GM18519 (cell line): ENCODE measurements around the gene PARP16.

ENCODE experiments used
- ATAC-seq: cut with Tn5 transposase; IDR thresholded peaks from one replicate; pipeline ENCODE4 v1.9.1; 2021; ENCODE audit warnings: mild to moderate bottlenecking, moderate library complexity; ENCODE audit not compliant: unreplicated experiment, low FRiP score

Gene PARP16

GRCh38 chr15:65208647-65209046 lies 78.0 kb downstream of the PARP16 start:
- ATAC-seq = no peak
